Esophagus muscularis mucosa (tissue), 4 donors: ENCODE measurements around the gene KRTAP12-3.

ENCODE experiments used
- EP300 ChIP-seq: sonication (generic); formaldehyde crosslinking; IDR thresholded peaks from one replicate; pipeline ENCODE4 v1.6.1; 2017; ENCODE audit warnings: antibody characterized with exemption
- POLR2A ChIP-seq: fragments of 450-650 bp; IDR thresholded peaks from one replicate; pipeline ENCODE4 v1.6.1; 2017; ENCODE audit warnings: antibody characterized with exemption, moderate library complexity, mild to moderate bottlenecking, low read depth
- TF ChIP-seq, protein P1 (sequence below), 3 experiments: fragments of 200-600 bp in 2 of 3; fragments of 450-650 bp in 1 of 3; sonication (generic) in 2 of 3; IDR thresholded peaks; one replicate each; pipeline ENCODE4 v1.5.1; 2017 to 2019; ENCODE audit warnings: antibody characterized with exemption in 3 of 3, mild to moderate bottlenecking in 2 of 3, moderate library complexity in 1 of 3

DNA sequence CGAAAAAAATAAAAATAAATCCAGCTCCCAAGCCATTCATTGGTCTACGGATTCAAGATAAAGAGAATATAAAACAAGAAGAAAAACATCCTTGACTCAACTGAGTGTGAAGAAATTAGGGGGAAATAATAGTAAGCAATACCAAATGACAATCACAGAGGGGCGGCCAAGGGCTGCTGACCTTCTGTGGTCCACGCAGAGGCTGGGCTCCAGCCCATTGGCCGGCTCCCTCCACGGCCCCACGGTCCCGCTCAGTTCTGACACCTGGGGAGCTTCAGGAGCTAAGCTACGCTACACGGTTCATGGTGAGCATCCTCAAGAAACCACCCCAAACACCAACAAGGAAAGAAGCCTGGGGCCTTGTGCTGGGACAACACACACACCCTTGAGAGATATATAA is 38.8 kb downstream of the KRTAP12-3 start:
- TF ChIP-seq, protein P1, sequence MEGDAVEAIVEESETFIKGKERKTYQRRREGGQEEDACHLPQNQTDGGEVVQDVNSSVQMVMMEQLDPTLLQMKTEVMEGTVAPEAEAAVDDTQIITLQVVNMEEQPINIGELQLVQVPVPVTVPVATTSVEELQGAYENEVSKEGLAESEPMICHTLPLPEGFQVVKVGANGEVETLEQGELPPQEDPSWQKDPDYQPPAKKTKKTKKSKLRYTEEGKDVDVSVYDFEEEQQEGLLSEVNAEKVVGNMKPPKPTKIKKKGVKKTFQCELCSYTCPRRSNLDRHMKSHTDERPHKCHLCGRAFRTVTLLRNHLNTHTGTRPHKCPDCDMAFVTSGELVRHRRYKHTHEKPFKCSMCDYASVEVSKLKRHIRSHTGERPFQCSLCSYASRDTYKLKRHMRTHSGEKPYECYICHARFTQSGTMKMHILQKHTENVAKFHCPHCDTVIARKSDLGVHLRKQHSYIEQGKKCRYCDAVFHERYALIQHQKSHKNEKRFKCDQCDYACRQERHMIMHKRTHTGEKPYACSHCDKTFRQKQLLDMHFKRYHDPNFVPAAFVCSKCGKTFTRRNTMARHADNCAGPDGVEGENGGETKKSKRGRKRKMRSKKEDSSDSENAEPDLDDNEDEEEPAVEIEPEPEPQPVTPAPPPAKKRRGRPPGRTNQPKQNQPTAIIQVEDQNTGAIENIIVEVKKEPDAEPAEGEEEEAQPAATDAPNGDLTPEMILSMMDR (IDR thresholded peaks at IDR 0.05) = no peak
- TF ChIP-seq POLR2A (no peak), EP300 (no peak)
